ENCODE data around the gene HIGD1B. TPM values are rescaled to one million over a fixed set of nuclear protein-coding genes. Genes with fewer than 3 reads are reported as not detected.
A peak's percentile ranks its signal among the peaks of the same experiment; 100 is the strongest.

HIGD1B gene
- total RNA-seq: not detected
- not detected for total RNA-seq (2013)

GRCh38 chr17:44847586-44847985 is at the start of gene HIGD1B:
HIGD1B (plus strand) TSS chr17:44847883; CDS start chr17:44848153, 270 bp downstream.
- no peak within 1 kb of the TSS for H3K27ac ChIP-seq (ENCODE audit: low read length)
- H3K36me3 ChIP-seq (ENCODE audit: control insufficient read depth, insufficient read depth, low read length): peaks cover 21% of the 10 kb centered on the region
- no peaks in the 10 kb centered on the region for H3K4me1 ChIP-seq (ENCODE audit: control insufficient read depth, insufficient read depth, low read length)
- no peaks in the 10 kb centered on the region for H3K9me3 ChIP-seq (ENCODE audit: control insufficient read depth, insufficient read depth, low read length)
- no peaks in the 10 kb centered on the region for H3K9me3 Mint-ChIP-seq
- H3K27ac Mint-ChIP-seq: peak within 1 kb of the TSS in 1 of 2 donors; percentile 41
- H3K4me3 ChIP-seq (ENCODE audit: low read length): no peak within 1 kb of the TSS
- ATAC-seq (no peak), DNase-seq (no peak)
- no peaks in the 10 kb centered on the region for H3K36me3 Mint-ChIP-seq
- intact Hi-C loops (cut with micrococcal nuclease): no loop called here
- WGBS (ENCODE audit: insufficient coverage): 96% methylated on average over 2 of the region's 2 CpGs
- H3K4me3 Mint-ChIP-seq: no peak within 1 kb of the TSS
- TF ChIP-seq, protein P1, sequence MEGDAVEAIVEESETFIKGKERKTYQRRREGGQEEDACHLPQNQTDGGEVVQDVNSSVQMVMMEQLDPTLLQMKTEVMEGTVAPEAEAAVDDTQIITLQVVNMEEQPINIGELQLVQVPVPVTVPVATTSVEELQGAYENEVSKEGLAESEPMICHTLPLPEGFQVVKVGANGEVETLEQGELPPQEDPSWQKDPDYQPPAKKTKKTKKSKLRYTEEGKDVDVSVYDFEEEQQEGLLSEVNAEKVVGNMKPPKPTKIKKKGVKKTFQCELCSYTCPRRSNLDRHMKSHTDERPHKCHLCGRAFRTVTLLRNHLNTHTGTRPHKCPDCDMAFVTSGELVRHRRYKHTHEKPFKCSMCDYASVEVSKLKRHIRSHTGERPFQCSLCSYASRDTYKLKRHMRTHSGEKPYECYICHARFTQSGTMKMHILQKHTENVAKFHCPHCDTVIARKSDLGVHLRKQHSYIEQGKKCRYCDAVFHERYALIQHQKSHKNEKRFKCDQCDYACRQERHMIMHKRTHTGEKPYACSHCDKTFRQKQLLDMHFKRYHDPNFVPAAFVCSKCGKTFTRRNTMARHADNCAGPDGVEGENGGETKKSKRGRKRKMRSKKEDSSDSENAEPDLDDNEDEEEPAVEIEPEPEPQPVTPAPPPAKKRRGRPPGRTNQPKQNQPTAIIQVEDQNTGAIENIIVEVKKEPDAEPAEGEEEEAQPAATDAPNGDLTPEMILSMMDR (IDR thresholded peaks at IDR 0.05): no peak
- peaks cover 0 to 16% of the 10 kb centered on the region in 2 donors for H3K4me1 Mint-ChIP-seq
- no peaks in the 10 kb centered on the region for H3K27me3 Mint-ChIP-seq (ENCODE audit: low read depth in 2 of 2)
- no peaks in the 10 kb centered on the region for H3K27me3 ChIP-seq (ENCODE audit: control insufficient read depth, insufficient read depth, low read length)

DNA sequence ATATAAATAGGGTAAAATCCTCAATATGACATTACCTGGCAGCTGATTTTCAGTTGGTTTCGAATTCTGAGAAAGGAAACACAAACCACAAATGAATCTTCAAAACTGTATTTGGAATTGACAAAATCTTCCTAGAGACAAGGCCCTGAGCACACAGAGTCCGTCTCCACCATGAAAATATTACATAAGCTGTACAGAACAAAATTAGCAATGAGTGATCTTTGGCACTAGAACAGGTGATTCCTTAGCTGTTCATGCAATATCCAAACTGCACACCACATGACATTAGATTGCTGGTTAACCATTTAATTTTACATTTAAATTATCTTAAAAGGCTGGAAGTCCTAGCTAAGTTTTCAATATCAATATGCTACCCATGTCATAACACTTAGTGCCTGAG is 49.3 kb upstream of the HIGD1B start:
- ATAC-seq (no peak), DNase-seq (no peak)
- Mint-ChIP-seq H3K36me3 (no peaks in the 10 kb centered on the region), H3K27ac (no peak overlapping the region), H3K4me3 (no peak overlapping the region), H3K4me1 (no peaks in the 10 kb centered on the region), H3K9me3 (no peaks in the 10 kb centered on the region), H3K27me3 (ENCODE audit: low read depth in 2 of 2) (peaks cover 0 to 3% of the 10 kb centered on the region in 2 donors)
- H3K36me3 ChIP-seq (ENCODE audit: control insufficient read depth, insufficient read depth, low read length): no peaks in the 10 kb centered on the region
- whole genome bisulfite sequencing (ENCODE audit: insufficient coverage): 39% methylated on average over 2 of the region's 2 CpGs
- no peaks in the 10 kb centered on the region for H3K4me1 ChIP-seq (ENCODE audit: control insufficient read depth, insufficient read depth, low read length)
- TF ChIP-seq, protein P1 (IDR thresholded peaks at IDR 0.05): no peak
- no peaks in the 10 kb centered on the region for H3K27me3 ChIP-seq (ENCODE audit: control insufficient read depth, insufficient read depth, low read length)
- intact Hi-C loops (cut with micrococcal nuclease): no loop called here
- H3K4me3 ChIP-seq (ENCODE audit: low read length): no peak overlapping the region
- H3K9me3 ChIP-seq (ENCODE audit: control insufficient read depth, insufficient read depth, low read length): no peaks in the 10 kb centered on the region
- no peak overlapping the region for H3K27ac ChIP-seq (ENCODE audit: low read length)

DNA sequence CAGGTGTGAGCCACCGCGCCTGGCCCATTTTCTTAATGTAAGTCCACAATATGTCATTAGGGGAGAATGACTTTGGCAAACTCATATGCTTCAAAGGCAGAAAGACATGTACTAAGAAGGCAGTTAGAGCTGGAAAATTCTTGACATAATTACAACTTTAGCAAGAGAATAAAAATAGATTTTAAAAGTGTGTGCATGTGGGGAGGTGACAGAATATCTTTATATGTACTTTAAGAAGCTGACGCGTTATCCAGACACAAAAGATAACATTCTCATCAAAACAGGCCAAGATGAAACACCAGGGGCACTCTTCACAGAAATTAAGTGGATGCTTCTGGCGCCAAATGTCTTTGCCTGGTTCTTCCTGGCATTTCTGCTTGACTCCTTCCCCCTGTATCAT is 45.8 kb upstream of the HIGD1B start:
- Mint-ChIP-seq H3K9me3 (no peaks in the 10 kb centered on the region), H3K27ac (no peak overlapping the region)
- TF ChIP-seq, protein P1 (IDR thresholded peaks at IDR 0.05): no peak

More for the DNA sequence above, 45.8 kb upstream of the HIGD1B start:
- Histone ChIP-seq H3K4me1 (ENCODE audit: control insufficient read depth, insufficient read depth, low read length) (no peaks in the 10 kb centered on the region), H3K9me3 (ENCODE audit: control insufficient read depth, insufficient read depth, low read length) (no peaks in the 10 kb centered on the region), H3K27ac (ENCODE audit: low read length) (no peak overlapping the region), H3K4me3 (ENCODE audit: low read length) (no peak overlapping the region), H3K36me3 (ENCODE audit: control insufficient read depth, insufficient read depth, low read length) (no peaks in the 10 kb centered on the region), H3K27me3 (ENCODE audit: control insufficient read depth, insufficient read depth, low read length) (no peaks in the 10 kb centered on the region)
- 93% methylated on average over 5 of the region's 5 CpGs for WGBS (ENCODE audit: insufficient coverage)
- Mint-ChIP-seq H3K27me3 (ENCODE audit: low read depth in 2 of 2) (peaks cover 0 to 2% of the 10 kb centered on the region in 2 donors), H3K36me3 (no peaks in the 10 kb centered on the region), H3K4me1 (no peaks in the 10 kb centered on the region), H3K4me3 (no peak overlapping the region)
- intact Hi-C loops (cut with micrococcal nuclease): no loop called here
- DNase-seq (no peak), ATAC-seq (no peak)
